ENCODE results near the gene RASA3. TPM values are rescaled to one million over a fixed set of nuclear protein-coding genes. Genes with fewer than 3 reads are reported as not detected.

Gene RASA3
- total and polyA plus RNA-seq, 2 donors (not counting 3 experiments of a cell fraction or from before 2014, with no cell fraction given) = 26.5 to 53.8 TPM

DNA sequence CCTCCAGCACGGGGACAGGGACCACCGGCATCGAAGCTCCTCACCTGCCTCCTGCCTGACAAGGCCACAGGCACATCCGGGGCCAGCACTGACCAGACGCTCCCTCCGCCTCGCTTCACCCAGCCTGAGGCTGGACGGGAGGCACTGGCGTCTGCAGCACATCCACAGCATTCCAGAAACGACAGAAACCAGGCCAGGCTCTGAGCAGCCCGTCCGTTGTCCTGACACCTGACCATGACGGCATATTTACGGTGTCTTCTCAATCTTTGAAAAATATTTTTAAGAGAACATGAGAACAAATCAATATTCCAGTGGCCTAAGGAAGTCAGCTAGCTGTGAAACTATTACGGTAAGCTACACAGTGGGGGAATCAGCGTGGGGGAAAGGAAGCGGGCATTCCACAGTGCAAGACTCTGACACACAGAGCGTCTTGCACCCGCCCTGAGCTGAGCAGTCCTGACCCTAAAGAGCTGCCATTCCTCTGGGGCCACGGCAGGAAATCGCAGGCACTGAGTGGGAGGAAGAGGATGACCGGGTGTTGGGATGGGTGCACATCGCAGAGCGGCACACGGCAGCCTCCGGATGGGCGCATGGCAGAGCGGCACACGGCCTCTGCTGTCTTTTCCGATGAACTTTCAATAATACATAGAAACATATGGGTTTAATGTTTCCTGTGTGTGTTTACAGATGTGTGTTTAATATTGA lies 26.8 kb downstream of the RASA3 start:
- no peaks in the 10 kb centered on the region for H3K9me1 ChIP-seq (replicated peaks; ENCODE audit: control insufficient read depth, extremely low read depth, insufficient read depth, low read length)
- no TSS peak for BruUV-seq (replicated peaks)
- no peak overlapping the region for H3K9ac ChIP-seq (replicated peaks; ENCODE audit: extremely low read depth, insufficient read depth, low read length)
- CTCF ChIA-PET = interaction anchor here (1.1 to 1.5 kb wide), 2 partner anchors 10 to 13 kb away, joined by 3 to 7 read pairs; no protein-coding TSS in a partner anchor
- H4K20me1 ChIP-seq (replicated peaks; ENCODE audit: control insufficient read depth, extremely low read depth, insufficient read depth, low read length) = no peaks in the 10 kb centered on the region
- DNase-seq (ENCODE audit: low read depth, low spot score) (no peak), FAIRE-seq (no peak)
- H3K27ac ChIP-seq (ENCODE audit: insufficient read depth, low read depth, low read length) = no peak overlapping the region
- dilution Hi-C loops (cut with MboI; ENCODE audit: extremely low pct_ligation_motif_present, low sequenced_read_pairs) = no loop called here
- no peak overlapping the region for H2AFZ ChIP-seq (ENCODE audit: low read depth, low read length)
- H3K27me3 ChIP-seq (ENCODE audit: control insufficient read depth in 2 of 2, insufficient read depth in 2 of 2, low read length in 2 of 2) = no peaks in the 10 kb centered on the region
- no peak overlapping the region for H3K4me2 ChIP-seq (ENCODE audit: insufficient read depth, low read length)
- H3K4me3 ChIP-seq (replicated peaks in 1 of 3; ENCODE audit: insufficient read depth in 1 of 3, low read depth in 1 of 3, low read length in 3 of 3) = no peak overlapping the region
- no peak for TF ChIP-seq JUN (IDR thresholded peaks at IDR 0.05; ENCODE audit: borderline replicate concordance, insufficient read depth, insufficient read length, low read depth)
- no peak for TF ChIP-seq POLR2AphosphoS5 (IDR thresholded peaks at IDR 0.05; ENCODE audit: insufficient read depth, low read depth, low read length)
- no peak for TF ChIP-seq POLR2A (IDR thresholded peaks at IDR 0.05; ENCODE audit: low read depth, low read length)
- TF ChIP-seq EZH2 (IDR thresholded peaks at IDR 0.05; ENCODE audit: borderline replicate concordance, low read depth, low read length, severe bottlenecking) = no peak
- no peak for TF ChIP-seq GATA2 (IDR thresholded peaks at IDR 0.05; ENCODE audit: insufficient read depth, insufficient read length, low read depth, low read length)
- TF ChIP-seq, protein P1, sequence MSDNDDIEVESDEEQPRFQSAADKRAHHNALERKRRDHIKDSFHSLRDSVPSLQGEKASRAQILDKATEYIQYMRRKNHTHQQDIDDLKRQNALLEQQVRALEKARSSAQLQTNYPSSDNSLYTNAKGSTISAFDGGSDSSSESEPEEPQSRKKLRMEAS (IDR thresholded peaks at IDR 0.05; ENCODE audit: insufficient read depth, insufficient read length) = no peak
- TF ChIP-seq, protein P2, sequence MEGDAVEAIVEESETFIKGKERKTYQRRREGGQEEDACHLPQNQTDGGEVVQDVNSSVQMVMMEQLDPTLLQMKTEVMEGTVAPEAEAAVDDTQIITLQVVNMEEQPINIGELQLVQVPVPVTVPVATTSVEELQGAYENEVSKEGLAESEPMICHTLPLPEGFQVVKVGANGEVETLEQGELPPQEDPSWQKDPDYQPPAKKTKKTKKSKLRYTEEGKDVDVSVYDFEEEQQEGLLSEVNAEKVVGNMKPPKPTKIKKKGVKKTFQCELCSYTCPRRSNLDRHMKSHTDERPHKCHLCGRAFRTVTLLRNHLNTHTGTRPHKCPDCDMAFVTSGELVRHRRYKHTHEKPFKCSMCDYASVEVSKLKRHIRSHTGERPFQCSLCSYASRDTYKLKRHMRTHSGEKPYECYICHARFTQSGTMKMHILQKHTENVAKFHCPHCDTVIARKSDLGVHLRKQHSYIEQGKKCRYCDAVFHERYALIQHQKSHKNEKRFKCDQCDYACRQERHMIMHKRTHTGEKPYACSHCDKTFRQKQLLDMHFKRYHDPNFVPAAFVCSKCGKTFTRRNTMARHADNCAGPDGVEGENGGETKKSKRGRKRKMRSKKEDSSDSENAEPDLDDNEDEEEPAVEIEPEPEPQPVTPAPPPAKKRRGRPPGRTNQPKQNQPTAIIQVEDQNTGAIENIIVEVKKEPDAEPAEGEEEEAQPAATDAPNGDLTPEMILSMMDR (IDR thresholded peaks at IDR 0.05; ENCODE audit: extremely low read depth in 1 of 2, insufficient read depth in 1 of 2, low read depth in 1 of 2, low read length in 2 of 2) = no peak
- TF ChIP-seq MYC (IDR thresholded peaks at IDR 0.05; ENCODE audit: low read depth, low read length) = no peak
- no peak for TF ChIP-seq FOS (IDR thresholded peaks at IDR 0.05; ENCODE audit: borderline replicate concordance, insufficient read depth, low read length)
- H3K9me3 ChIP-seq (replicated peaks; ENCODE audit: control insufficient read depth, insufficient read depth, low read length) = no peaks in the 10 kb centered on the region
- peaks cover 25% of the 10 kb centered on the region for H3K4me1 ChIP-seq (ENCODE audit: control insufficient read depth, extremely low read depth, insufficient read depth, low read length)
- peaks cover 98% of the 10 kb centered on the region for H3K79me2 ChIP-seq (ENCODE audit: control insufficient read depth, insufficient read depth, low read length)
- peaks cover 0 to 9% of the 10 kb centered on the region in 2 experiments for H3K36me3 ChIP-seq (ENCODE audit: control insufficient read depth in 2 of 2, extremely low read depth in 1 of 2, insufficient read depth in 2 of 2, low read length in 2 of 2)
- POLR2A ChIA-PET = no interaction called here
- intact Hi-C loops (cut with micrococcal nuclease) = no loop called here

All from endothelial cell of umbilical vein (primary cell).